Occipital lobe (tissue), 2 donors: ENCODE measurements around the gene GDPD3. TPM values are rescaled to one million over a fixed set of nuclear protein-coding genes. Genes with fewer than 3 reads are reported as not detected.

Source experiments
- DNase-seq: peaks from one replicate; lab custom pipeline; 2025; lab: John Stamatoyannopoulos, UW
- total RNA-seq: library from RNA; depleted of rRNA; stranded (reverse); fragments of >200 nt; gene quantifications from one replicate; pipeline ENCODE4 v1.2.3, GENCODE V29; 2014

The GDPD3 gene
- total RNA-seq, 1 donor from 2014 or later, result 0.47 TPM

DNA sequence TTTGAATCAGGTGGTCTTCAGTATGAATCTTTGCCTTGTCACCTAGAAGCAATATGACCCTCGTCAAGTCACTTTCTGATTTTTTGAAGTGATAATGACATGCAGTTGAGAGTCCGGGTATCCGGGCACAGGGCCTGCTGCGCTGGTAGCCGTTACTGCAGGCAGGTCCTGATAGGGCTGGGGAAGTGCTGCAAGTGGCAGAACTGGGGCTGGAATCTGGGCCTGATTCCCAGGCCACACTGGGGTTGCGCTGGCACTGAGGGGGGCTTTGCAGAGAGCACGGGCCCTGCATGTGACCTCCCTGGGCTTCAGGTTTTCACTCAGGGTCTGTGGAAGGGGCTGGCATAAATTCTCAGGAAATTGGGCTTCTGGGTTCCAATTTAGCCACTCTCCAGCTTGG, 34.6 kb downstream of the GDPD3 start:
- DNase-seq, result no peak

DNA sequence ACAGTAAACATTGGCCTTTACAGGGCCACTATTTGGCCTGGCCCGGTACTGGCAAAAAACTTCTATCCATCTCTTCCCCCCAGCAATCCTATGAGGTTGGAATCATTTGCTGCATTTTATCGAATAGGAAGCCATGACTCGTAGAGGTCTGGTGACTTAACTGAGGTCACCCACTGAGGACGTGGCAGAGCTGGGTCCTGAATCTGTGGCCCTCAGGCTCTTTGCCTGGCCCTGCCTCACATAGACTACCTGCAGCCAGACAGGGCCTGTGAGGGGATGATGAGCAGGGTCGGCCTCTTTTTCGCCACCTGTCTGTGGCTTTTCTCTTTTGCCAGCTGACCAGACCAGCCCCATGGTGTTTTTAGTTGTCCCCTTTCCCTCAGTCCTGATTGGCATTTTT, 35.7 kb downstream of the GDPD3 start:
- no peak for DNase-seq

DNA sequence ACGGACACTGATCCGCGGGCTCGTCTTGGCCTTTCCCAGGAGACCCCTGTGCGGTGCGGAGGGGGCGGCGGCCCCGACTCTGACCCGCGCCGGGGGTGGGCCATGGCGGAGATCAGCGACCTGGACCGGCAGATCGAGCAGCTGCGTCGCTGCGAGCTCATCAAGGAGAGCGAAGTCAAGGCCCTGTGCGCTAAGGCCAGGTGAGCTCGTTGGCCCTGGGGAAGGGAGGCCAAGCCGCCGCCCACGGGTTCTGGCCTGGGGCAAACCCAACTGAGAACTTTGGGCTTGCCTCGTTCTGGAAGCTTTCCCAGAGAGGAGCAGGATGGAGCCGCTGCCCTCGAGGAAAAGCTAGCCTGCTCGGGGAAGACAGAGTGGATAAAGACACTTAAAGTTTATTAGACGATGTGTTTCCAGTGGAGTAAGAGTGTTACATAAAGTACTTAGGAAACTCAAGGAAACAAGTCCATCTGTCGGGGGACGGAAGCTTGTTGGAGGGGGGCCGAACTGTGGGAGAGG, 37.0 kb downstream of the GDPD3 start:
- DNase-seq, result no peak

DNA sequence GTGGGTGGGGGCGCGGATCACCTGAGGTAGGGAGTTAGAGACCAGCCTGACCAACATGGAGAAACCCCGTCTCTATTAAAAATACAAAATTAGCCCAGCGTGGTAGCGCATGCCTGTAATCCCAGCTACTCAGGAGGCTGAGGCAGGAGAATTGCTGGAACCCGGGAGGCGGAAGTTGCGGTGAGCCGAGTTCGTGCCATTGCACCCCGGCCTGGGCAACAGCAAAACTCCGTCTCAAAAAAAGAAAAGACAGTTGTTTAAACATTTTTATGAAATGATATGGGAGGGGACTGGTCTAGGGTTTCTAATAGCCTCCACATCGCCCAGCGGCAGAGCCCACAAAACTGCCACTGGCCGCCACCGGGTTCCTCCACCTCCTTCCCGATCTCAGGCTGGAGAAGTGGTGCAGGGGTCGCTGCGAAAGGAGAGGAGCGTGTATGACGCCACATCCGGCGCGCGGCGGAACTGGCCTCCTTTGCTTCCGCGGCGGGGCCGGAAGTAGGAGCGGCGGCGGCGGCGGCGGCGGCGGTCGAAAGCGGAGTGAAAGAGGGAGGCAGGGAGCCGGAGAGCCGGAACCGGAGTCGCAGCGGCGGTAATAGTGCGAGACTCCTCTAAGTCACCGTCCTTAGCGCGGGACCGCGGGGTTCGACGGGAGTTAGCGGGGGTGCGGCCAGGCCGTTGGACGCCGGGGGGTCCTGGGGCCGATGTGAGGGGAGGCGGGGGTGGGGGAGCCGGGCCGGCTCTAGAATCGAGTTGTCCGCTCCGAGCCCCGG, 37.6 kb downstream of the GDPD3 start, which contains the start of gene PPP4C:
Gene PPP4C (plus strand): TSS at position 492 of the 773 bp plus-strand sequence. CDS start 384 bp downstream, outside the sequence.
- peak; percentile 78 for DNase-seq

DNA sequence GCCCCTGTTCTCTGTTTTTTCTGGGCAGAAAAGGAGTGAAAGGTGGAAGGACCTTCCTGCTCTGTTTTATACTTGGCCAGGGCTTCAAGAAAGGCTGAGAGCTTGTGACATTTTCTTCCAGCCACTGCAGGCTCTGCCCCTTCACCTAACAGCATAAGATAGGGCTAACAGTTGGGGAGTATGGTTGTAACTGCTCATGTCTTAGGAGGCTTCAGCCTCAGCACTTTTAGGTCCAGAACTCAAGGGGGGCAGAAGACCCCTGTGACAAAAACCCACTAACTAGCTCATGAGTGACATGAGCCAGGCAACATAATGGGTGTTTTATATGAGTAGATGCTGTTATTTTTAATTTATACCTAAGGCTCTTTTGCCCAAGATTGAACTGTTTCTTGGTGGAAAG, 42.8 kb downstream of the GDPD3 start:
- no peak for DNase-seq

DNA sequence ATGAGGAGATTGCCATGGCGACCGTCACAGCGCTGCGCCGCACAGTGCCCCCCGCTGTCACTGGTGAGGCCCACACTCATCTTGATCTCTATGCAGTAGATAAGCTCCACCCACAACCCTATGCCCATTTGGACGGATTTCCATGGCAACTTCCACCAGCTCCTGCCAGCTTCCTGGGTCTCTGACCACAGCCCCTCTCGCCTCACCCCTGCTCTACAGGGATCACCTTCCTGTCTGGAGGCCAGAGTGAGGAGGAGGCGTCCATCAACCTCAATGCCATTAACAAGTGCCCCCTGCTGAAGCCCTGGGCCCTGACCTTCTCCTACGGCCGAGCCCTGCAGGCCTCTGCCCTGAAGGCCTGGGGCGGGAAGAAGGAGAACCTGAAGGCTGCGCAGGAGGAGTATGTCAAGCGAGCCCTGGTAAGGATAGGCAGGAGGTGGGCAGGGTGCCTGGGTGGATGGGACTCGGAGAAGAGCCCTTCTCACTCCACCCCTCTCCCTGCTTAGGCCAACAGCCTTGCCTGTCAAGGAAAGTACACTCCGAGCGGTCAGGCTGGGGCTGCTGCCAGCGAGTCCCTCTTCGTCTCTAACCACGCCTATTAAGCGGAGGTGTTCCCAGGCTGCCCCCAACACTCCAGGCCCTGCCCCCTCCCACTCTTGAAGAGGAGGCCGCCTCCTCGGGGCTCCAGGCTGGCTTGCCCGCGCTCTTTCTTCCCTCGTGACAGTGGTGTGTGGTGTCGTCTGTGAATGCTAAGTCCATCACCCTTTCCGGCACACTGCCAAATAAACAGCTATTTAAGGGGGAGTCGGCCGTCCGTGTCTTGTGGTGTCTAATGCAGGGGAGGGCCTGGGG, 43.5 kb downstream of the GDPD3 start:
- DNase-seq, result no peak

DNA sequence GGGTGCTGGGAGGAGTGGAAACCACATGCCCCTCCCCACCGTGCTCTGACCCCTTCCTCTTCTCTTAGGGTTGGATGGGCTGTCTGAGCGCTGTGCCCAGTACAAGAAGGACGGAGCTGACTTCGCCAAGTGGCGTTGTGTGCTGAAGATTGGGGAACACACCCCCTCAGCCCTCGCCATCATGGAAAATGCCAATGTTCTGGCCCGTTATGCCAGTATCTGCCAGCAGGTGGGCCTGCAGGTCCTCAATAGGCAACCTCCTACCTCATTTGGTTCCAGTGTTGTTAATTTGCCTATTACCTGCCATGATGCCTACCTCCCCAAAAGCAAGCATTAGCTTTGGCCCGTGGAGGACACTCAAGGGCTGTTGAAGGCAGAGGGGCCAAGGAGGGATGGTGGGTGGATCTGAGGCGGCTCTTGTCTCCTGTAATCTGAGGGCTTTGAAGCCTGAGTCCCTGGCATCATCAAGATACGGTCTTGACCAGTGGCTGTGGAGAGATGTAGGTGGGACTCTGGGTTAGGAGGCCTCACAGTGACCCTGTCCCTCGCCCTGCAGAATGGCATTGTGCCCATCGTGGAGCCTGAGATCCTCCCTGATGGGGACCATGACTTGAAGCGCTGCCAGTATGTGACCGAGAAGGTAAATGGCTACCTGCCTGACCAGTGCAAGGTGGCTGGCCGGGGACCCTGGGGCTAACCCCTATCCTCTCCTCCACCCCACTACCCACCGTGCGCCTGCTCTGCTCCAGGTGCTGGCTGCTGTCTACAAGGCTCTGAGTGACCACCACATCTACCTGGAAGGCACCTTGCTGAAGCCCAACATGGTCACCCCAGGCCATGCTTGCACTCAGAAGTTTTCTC, 44.4 kb downstream of the GDPD3 start:
- DNase-seq, result no peak

DNA sequence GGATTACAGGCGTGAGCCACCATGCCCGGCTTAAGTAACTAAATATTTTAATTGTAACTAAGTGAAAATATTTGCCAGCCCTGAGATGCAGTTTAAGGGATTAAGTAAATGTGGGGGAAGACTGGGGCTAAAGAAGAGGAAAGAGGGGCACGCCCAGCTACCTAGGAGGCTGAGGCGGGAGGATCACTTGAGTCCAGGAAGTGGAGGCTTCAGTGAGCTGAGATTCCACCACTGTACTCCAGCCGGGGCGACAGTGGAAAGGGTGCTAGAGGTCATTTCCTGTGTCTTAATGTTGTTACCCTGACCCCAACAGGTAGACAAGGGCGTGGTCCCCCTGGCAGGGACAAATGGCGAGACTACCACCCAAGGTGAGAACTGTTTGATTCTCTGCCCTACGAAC, 45.0 kb downstream of the GDPD3 start:
- no peak for DNase-seq

DNA sequence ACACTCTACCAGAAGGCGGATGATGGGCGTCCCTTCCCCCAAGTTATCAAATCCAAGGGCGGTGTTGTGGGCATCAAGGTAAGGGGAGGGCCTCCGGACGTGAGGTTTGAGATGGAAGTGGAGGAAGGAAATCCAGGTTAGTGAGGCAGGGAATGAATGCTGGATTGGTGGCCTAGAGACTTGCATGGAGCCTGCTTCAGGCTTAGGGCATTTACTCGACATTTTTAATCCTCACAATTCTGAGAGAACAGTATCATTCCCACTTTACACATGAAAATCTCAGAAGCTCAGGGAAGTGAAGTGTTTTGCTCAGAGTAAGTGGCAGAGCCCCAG, 45.8 kb downstream of the GDPD3 start:
- DNase-seq, result no peak

DNA sequence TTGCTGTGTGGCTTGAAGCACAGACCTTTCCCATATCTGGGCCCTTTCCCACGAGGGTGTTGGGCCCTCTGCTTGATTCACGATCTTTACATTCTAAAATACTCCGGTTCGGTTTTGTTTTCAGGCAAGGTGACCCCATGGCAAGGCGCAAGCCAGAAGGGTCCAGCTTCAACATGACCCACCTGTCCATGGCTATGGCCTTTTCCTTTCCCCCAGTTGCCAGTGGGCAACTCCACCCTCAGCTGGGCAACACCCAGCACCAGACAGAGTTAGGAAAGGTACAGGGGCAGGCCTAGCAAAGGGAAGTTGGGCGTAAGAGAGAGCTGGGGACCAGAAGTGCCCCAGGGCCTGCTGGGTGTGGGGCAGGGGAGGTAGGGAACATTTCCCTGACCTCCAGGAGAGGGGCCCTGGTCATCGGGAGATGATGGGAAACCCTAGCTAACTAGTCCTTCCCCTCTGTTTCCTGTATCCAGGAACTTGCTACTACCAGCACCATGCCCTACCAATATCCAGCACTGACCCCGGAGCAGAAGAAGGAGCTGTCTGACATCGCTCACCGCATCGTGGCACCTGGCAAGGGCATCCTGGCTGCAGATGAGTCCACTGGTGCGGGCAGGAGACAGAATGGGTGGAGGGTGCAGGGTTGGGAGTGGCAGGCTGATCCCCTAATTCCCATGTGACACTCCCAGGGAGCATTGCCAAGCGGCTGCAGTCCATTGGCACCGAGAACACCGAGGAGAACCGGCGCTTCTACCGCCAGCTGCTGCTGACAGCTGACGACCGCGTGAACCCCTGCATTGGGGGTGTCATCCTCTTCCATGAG, 46.4 kb downstream of the GDPD3 start:
- no peak for DNase-seq

DNA sequence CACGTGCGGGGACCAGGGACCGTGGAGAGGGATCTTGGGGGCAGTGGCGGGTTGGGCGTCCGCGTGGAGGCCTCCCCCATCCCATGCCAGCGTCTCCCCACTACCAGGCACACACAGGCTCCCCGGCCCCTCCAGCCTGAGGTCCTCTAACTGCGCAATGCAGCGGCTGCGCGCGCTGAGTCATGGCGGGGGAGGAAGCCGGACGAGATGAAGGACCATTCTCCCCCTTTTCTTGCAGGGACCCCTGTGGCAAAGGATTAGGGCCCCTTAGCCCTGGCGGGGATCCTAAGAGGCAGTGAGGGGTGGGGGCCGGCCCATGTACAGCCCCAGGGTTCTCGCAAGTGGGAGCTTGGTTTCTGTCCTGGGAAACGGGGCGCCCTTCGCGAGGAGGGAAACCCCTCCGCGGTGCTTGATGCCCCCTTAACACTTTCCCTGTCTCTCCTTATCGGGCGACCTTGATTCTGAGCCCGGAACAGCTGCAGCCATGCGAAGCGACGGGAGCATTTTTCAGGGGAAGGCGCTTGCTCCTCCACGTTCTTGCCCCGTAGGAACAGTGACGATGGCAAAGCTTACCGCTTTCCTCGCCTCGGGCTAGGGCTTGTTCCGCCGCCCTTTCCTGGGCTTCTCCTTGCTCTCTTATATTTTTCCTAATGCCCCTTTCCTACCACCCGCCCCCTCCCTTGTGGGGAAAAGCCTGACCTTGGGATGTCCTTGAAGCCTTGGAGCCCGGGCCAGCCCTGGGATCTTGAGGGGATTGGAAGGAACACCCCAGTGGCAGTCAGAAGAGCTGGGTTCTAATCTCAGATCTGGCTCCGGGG, 47.2 kb downstream of the GDPD3 start:
- DNase-seq, result peak; percentile 64

DNA sequence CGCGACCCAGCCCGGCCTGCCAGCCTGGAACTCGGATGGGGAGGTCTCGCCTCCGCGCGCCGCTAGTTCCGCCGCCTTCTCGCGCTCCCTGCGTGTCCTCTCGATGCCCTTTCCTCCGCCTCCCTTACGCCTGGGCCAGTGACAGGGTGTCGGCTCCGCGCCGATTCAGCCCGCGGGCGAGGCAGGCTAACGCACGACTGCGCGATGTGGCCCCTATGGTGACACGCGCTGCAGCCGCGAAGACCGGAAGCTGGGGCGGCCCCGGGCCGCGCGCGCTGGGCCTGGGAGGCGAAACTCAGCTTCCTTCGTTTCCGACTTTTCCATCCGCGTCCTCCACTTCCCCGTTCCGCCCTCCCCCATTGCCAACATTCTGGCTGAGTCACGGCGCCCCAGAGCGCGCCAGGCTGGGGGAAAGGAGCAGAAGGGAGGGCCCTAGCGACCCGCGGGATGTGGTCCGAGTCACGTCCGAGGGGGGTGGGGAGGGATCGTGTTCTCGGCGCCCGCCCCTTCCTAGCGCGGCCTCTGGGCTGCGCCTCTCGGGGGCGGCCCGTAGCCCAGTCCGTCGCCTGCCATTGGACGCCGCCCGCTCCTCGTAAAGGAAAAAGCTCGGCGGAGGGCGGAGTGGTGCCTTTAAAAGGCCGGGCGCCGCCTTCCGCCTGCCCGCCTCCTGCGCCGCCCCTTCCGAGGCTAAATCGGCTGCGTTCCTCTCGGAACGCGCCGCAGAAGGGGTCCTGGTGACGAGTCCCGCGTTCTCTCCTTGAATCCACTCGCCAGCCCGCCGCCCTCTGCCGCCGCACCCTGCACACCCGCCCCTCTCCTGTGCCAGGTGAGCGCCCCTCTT, 48.0 kb downstream of the GDPD3 start, which contains the start of gene ALDOA:
Gene ALDOA (plus strand): TSS at position 659 of the 841 bp plus-strand sequence. CDS start 1,138 bp downstream, outside the sequence.
- DNase-seq, result peak; percentile 96

DNA sequence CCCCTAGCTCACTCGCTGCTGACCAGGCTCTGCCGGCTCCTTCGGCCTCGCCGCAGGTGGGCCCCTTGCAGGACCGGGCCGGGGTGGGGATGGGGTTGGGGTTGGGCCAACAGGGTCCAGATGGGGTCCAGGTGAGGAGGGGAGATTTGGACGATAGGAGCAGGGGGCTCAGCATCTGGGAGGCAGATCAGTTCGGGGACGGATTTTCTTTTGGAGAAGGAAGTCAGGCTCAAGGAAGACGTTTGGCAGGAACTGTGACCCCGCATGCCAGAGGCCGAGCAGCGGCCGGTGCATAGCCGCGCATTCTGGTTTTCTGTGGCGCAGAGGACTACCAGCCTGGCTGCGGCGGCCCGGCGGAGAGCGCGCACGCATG, 48.6 kb downstream of the GDPD3 start:
- DNase-seq, result no peak

DNA sequence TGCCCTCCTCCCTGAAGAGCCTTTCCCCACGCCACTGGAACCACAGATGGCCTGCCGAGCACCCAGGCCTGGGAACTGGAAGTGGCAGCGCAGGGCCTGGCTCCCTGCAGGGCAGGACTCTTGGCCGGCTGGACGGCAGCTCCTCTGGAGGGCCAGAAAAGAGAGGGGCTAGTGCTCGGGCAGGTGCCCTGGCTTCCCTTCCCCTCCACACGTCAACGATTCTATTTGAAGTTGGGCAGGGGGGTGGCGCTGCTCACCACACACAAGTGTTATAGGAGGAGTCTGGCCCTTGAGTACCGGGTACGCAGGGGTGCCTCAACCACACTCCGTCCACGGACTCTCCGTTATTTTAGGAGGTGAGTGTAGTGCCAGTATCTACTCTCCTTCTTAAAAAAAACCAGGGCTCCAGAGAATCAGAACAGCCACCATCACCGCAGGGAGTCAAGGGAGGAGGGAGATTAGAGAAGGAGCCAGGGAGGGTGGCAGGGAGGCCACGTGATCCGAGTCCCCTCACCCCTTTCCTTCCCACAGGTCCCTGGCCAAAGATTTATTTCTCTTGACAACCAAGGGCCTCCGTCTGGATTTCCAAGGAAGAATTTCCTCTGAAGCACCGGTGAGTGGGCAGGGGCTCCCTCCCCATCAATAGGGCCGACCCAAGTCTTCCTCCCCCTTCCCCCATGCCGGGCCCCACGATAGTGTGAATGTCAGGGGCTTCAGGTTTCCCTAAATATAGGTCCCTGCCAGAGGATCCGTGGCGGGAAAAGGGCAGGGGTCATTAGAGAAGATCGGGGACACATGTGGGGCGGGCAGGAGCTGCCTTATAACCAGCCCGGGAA, 49.2 kb downstream of the GDPD3 start:
- DNase-seq, result peak; percentile 65

DNA sequence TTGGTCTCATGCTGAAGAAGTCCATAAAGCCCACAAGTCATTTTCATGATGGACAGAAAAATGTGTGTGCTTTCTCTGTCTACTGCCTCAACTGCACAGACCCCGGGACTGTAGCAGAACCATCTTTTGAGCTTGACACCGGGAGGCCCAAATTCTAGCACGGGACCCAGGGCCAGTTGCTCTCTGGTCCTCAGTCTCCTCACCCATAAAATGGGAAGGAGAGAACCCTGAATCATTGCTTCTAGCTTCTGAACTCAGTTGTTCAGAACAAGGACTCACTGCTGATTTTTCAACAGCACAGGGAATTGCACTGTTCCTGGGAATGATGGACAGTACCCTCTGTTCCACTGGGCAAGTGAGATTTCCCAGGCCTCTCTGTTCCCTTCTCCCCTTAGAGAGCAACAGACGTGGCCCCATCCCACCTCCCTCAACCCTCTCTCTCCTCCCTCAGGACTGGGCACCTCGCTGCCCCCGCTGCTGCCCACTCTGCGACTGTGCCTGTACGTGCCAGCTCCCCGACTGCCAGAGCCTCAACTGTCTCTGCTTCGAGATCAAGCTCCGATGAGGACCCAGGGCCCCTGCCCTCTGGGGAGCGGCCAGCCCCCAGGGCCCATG, 50.0 kb downstream of the GDPD3 start:
- DNase-seq, result no peak

DNA sequence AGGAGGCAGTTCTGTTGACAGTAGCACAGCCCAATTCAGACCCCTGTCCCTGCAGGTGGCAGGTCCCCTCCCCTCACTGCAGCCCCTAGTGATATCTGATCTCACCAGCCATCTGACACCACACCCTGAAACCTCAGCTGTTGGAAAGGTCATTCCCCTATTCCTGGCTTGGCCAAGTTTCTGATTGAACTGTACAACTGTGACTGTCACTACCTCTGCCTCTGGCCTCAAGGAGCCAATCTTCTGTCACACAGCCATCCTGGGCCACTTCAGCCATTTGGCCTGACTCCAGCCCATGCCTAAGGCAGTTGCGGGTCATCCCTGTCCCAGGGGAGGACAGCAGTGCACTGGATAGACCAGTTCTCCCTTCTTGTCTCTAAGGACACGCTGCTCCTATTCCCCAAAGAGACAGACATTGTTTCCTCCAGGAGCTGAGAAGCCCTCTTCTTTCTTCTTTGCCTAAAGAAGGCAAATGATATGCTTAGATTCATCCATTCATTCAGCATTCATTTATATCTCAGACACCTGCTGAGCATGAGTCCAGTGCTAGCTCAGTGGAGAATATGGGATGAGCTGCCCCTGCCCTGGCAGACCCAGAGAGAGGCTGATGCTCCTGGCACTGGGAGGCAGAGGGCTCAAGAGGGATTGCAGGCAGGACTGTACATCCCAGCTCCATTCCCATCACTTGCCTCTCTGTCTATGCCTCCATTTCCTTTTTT, 52.3 kb downstream of the GDPD3 start:
- no peak for DNase-seq

DNA sequence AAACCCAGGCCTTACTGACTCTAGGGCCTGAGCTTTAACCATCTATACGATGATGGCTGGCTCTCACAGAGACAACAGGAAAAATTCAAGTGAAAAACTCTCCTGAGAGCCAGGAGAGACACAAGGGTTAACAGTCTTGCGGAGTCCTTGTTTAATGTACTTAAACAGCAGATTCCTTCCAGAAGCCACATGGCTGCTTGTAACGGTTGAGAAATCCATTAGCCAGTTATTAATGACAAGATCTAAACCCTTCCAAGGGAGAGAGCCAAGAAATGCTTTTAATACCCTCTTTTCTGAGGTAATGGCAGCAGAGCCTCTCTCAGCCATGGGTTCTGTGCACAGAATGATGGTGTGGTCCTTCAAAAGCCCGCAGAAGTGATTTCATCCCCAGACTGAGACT, 53.0 kb downstream of the GDPD3 start:
- no peak for DNase-seq
